Measurements from ENCODE around the gene TLK1.

The TLK1 gene

DNA sequence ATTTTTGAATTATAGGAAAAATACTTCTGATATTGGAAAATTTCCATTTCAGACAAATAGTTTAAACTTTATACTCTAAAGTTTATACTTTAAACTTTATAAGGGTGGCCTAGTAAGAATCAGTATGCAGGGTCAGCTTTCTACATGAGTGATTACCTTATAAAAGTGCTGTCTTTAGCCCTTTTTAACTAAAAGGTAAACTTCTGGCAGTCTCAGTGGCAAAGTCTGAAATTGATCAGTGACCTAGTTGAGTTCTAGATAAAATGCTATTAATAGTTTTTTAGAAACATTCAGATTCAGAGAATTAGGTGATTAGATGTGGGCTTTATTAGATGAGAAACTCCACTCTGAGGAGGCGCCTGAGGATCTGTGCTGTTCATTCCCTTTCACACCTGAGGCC is 216.1 kb downstream of the TLK1 start:
- no peaks in the 10 kb centered on the region; a peak in 1 of 20 replicates for H3K4me1 ChIP-seq
- no peak overlapping the region for H3K4me2 ChIP-seq
- no peak overlapping the region for H3K9ac ChIP-seq
- no peak for TF ChIP-seq Cebpa-rat (IDR thresholded peaks at IDR 0.05)
- H4K20me1 ChIP-seq, result peaks cover 48 to 100% (median 93%) of the 10 kb centered on the region in 11 experiments; a peak in 21 of 22 replicates
- no peaks in the 10 kb centered on the region for H3K27me3 ChIP-seq
- no peak overlapping the region for H3K27ac ChIP-seq
- H3K9me3 ChIP-seq (replicated peaks in 1 of 11), result peaks cover 0 to 21% (median 10%) of the 10 kb centered on the region in 11 experiments; a peak in 11 of 22 replicates
- H3K4me3 ChIP-seq, result no peak overlapping the region
- peaks cover 29 to 89% (median 70%) of the 10 kb centered on the region in 11 experiments; a peak in 21 of 22 replicates for H3K36me3 ChIP-seq

DNA sequence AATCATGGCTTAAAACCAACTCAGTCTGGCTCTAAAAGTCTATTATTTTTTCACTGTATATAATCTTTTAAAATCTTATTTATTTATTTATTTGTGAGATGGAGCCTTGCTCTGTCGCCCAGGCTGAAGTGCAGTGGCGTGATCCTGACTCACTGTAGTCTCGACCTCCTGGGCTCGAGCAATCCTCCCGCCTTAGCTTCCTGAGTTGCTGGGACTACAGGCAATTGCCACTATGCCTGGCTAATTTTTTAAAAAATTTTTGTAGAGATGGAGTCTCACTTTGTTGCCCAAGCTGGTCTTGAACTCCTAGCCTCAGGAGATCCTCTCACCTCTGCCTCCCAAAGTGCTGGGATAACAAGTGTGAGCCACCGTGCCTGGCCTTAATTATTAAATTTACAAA is 217.1 kb downstream of the TLK1 start:
- no peak for TF ChIP-seq Cebpa-rat (IDR thresholded peaks at IDR 0.05)
- H3K4me1 ChIP-seq, result peaks cover 0 to 6% (median 3%) of the 10 kb centered on the region in 10 experiments; a peak in 5 of 20 replicates
- H3K36me3 ChIP-seq, result peaks cover 24 to 89% (median 71%) of the 10 kb centered on the region in 11 experiments; a peak in 21 of 22 replicates
- no peaks in the 10 kb centered on the region for H3K27me3 ChIP-seq
- no peak overlapping the region for H3K27ac ChIP-seq
- no peak overlapping the region for H3K4me2 ChIP-seq
- H3K4me3 ChIP-seq, result no peak overlapping the region
- peaks cover 0 to 21% (median 10%) of the 10 kb centered on the region in 11 experiments; a peak in 11 of 22 replicates for H3K9me3 ChIP-seq (replicated peaks in 1 of 11)
- no peak overlapping the region for H3K9ac ChIP-seq
- peaks cover 54 to 100% (median 98%) of the 10 kb centered on the region in 11 experiments; a peak in 21 of 22 replicates for H4K20me1 ChIP-seq

DNA sequence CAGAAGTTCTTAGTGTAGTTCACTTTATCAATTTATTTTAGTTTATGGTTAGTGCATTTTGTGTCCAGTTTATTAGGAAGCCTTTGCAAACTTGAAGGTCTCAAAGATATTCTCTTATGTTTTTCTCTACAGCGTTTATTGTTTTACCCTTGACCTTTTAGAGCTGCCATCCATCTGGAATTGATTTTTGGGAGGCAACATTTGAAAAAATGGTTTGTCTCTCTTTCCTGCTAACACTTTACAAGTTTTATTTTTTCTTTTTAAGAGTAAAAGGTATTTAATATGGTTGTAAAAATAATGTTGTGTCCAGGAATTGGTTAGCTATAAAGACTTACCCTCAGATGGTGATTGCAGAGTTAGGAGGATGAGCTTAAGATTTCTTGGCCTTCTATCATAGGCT is 217.7 kb downstream of the TLK1 start:
- no peak for TF ChIP-seq Cebpa-rat (IDR thresholded peaks at IDR 0.05)

GRCh38 chr2:170942615-170943014 is 218.1 kb downstream of the TLK1 start:
- H3K27ac ChIP-seq, result no peak overlapping the region
- no peak overlapping the region for H3K4me2 ChIP-seq
- no peaks in the 10 kb centered on the region for H3K27me3 ChIP-seq
- no peak for TF ChIP-seq Cebpa-rat (IDR thresholded peaks at IDR 0.05)
- H3K36me3 ChIP-seq, result peaks cover 21 to 88% (median 69%) of the 10 kb centered on the region in 11 experiments; a peak in 21 of 22 replicates
- no peak overlapping the region for H3K4me3 ChIP-seq
- peaks cover 56 to 100% (median 100%) of the 10 kb centered on the region in 11 experiments; a peak in 21 of 22 replicates for H4K20me1 ChIP-seq
- peaks cover 0 to 8% (median 4%) of the 10 kb centered on the region in 10 experiments; a peak in 5 of 20 replicates for H3K4me1 ChIP-seq
- peaks cover 0 to 21% (median 10%) of the 10 kb centered on the region in 11 experiments; a peak in 11 of 22 replicates for H3K9me3 ChIP-seq (replicated peaks in 1 of 11)
- H3K9ac ChIP-seq, result no peak overlapping the region

More for the DNA sequence above, 217.7 kb downstream of the TLK1 start:
- peaks cover 55 to 100% (median 100%) of the 10 kb centered on the region in 11 experiments; a peak in 21 of 22 replicates for H4K20me1 ChIP-seq
- H3K4me2 ChIP-seq, result no peak overlapping the region
- H3K4me1 ChIP-seq, result peaks cover 0 to 8% (median 4%) of the 10 kb centered on the region in 10 experiments; a peak in 5 of 20 replicates
- H3K27me3 ChIP-seq, result no peaks in the 10 kb centered on the region
- no peak overlapping the region for H3K4me3 ChIP-seq
- peaks cover 0 to 21% (median 10%) of the 10 kb centered on the region in 11 experiments; a peak in 11 of 22 replicates for H3K9me3 ChIP-seq (replicated peaks in 1 of 11)
- peaks cover 22 to 88% (median 70%) of the 10 kb centered on the region in 11 experiments; a peak in 21 of 22 replicates for H3K36me3 ChIP-seq
- no peak overlapping the region for H3K9ac ChIP-seq
- no peak overlapping the region for H3K27ac ChIP-seq

Measured in BLaER1 treated with 17β-estradiol and CSF1 and Interleukin-3, amounts not matched to agents 10 nM and 100 nM (cell line).